Muscle layer of colon (tissue), 2 donors: ENCODE measurements around the gene ASB16.

Experiments
- H3K27ac ChIP-seq: one replicate; pipeline ENCODE4 v1.7.0; 2013; ENCODE audit warnings: low read depth, mild to moderate bottlenecking, low read length, moderate library complexity
- H3K27me3 ChIP-seq, 2 donors: one replicate each; pipeline ENCODE4 v1.7.0; 2013; ENCODE audit warnings: low read length in 2 of 2, mild to moderate bottlenecking in 2 of 2; ENCODE audit not compliant: insufficient read depth in 2 of 2, control insufficient read depth in 1 of 2
- H3K36me3 ChIP-seq: one replicate; pipeline ENCODE4 v1.7.0; 2013; ENCODE audit warnings: mild to moderate bottlenecking, low read length; ENCODE audit not compliant: insufficient read depth
- H3K4me1 ChIP-seq: one replicate; pipeline ENCODE4 v1.7.0; 2013; ENCODE audit warnings: mild to moderate bottlenecking, low read length; ENCODE audit not compliant: insufficient read depth
- H3K4me3 ChIP-seq, 2 donors: one replicate each; pipeline ENCODE4 v1.7.0; 2013; ENCODE audit warnings: low read length in 2 of 2, low read depth in 1 of 2, mild to moderate bottlenecking in 1 of 2, moderate library complexity in 1 of 2
- H3K9ac ChIP-seq: one replicate; pipeline ENCODE4 v1.7.0; 2013; ENCODE audit warnings: low read length
- H3K9me3 ChIP-seq: one replicate; pipeline ENCODE4 v1.7.0; 2013; ENCODE audit warnings: mild to moderate bottlenecking, low read length
- donor health status: abdominal sarcoma.
- donor health status: Adenocarcinoma of cecum.

Gene ASB16

GRCh38 chr17:44222112-44222869 is 51.8 kb downstream of the ASB16 start:
- H3K4me3 ChIP-seq = peak overlapping the region; percentile 40 to 82
- H3K27ac ChIP-seq = peak overlapping the region; percentile 84
- peaks cover 5% of the 10 kb centered on the region for H3K36me3 ChIP-seq
- no peaks in the 10 kb centered on the region for H3K9me3 ChIP-seq
- H3K9ac ChIP-seq = peak overlapping the region; percentile 32
- no peaks in the 10 kb centered on the region for H3K27me3 ChIP-seq
- H3K4me1 ChIP-seq = peaks cover 25% of the 10 kb centered on the region

DNA sequence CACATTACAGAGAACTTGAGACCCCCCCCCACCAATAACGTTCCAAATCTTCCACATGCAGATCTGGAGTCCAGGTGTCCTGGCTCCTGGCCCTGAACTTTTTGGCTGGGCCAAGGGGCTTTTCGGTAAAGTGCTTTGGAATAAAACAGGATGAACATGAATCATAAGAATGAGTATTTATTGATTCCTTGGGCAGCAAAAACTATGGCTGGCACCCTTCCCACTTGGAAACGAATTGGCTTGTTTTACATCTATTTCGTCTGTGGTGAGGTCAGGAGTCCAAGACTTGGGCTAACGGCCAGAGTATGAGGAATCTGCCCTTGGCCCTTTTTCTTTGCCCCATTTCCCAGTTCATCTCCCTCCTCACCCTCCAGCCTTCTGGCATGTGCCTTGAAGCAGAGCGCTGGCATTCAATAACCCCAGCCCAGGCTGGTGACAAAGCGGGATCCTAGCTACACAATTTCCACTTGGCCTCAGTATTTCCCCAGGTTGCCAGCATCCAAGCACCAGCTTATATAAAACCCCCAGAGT is 53.1 kb downstream of the ASB16 start:
- H3K9me3 ChIP-seq = no peaks in the 10 kb centered on the region
- no peak overlapping the region for H3K4me3 ChIP-seq
- peaks cover 16% of the 10 kb centered on the region for H3K4me1 ChIP-seq
- H3K36me3 ChIP-seq = no peaks in the 10 kb centered on the region
- H3K9ac ChIP-seq = peak overlapping the region; percentile 32
- H3K27me3 ChIP-seq = no peaks in the 10 kb centered on the region
- peak overlapping the region; percentile 22 for H3K27ac ChIP-seq
